Astrocyte of the spinal cord (primary cell): ENCODE measurements around the gene STX2.

Source experiments
- DNase-seq: peaks from one replicate; pipeline ENCODE4 v3.0.0; 2011; ENCODE audit warnings: low read depth, low spot score
- H3K4me3 ChIP-seq: 2 replicates; pipeline ENCODE4 v1.5.1; 2011; ENCODE audit warnings: low read depth, mild to moderate bottlenecking, low read length, moderate library complexity
- in situ Hi-C: cut with HindIII; loops from 2 replicates; pipeline ENCODE4 v1.10.0; 2017; ENCODE audit warnings: low sequenced_read_pairs
- TF ChIP-seq, protein P1 (sequence below): IDR thresholded peaks from 2 replicates; pipeline ENCODE4 v1.5.1; 2012; ENCODE audit warnings: low read depth, mild to moderate bottlenecking, low read length, inconsistent platforms

STX2 gene

DNA sequence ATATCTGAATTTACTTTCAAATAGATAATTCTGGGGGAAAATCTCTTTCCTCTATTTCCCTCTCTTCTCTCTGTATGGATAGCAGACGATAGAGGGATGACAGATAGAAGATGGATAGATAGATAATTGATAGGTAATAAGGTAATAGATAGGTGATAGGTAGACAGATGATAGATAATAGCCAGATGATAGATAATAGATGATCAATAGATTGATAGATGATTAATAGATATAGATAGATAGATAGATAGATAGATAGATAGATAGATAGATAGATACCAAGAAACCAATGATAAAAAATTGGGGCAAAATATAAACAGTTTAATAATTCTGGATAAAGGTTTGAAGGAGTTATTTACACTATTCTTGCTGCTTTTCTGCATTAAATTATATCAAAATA lies 96.3 kb downstream of the STX2 start:
- H3K4me3 ChIP-seq = no peak overlapping the region
- TF ChIP-seq, protein P1, sequence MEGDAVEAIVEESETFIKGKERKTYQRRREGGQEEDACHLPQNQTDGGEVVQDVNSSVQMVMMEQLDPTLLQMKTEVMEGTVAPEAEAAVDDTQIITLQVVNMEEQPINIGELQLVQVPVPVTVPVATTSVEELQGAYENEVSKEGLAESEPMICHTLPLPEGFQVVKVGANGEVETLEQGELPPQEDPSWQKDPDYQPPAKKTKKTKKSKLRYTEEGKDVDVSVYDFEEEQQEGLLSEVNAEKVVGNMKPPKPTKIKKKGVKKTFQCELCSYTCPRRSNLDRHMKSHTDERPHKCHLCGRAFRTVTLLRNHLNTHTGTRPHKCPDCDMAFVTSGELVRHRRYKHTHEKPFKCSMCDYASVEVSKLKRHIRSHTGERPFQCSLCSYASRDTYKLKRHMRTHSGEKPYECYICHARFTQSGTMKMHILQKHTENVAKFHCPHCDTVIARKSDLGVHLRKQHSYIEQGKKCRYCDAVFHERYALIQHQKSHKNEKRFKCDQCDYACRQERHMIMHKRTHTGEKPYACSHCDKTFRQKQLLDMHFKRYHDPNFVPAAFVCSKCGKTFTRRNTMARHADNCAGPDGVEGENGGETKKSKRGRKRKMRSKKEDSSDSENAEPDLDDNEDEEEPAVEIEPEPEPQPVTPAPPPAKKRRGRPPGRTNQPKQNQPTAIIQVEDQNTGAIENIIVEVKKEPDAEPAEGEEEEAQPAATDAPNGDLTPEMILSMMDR = no peak
- in situ Hi-C loops = no loop called here
- no peak for DNase-seq

DNA sequence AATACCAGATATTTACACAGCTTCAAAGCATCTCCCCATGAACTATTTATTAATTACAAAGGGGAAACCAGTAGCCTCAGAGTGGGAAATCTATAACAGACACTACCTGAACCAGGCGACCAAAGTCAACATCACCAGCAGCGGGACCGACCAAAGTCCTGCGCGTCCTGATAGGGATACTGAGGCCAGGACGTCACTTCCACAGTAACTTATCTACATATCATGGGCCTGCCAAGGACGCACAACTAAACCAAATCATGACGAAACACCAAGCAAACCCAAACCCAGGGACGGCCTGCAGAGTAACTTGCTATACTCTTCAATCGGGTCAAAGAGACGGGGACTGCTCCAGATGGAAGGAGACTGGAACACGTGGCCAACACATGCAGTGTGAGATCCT lies 96.9 kb downstream of the STX2 start:
- in situ Hi-C loops = no loop called here
- no peak for DNase-seq
- no peak overlapping the region for H3K4me3 ChIP-seq
- TF ChIP-seq, protein P1 = no peak
